HepG2 (cell line): ENCODE results near the gene ISY1. TPM values are rescaled to one million over a fixed set of nuclear protein-coding genes. Genes with fewer than 3 reads are reported as not detected.
A peak's percentile ranks its signal among the peaks of the same experiment; 100 is the strongest.

Experiments used
- CEBPG ChIP-seq: IDR thresholded peaks from 2 replicates; pipeline ENCODE4 v1.6.1; 2016
- ETV5 ChIP-seq: IDR thresholded peaks from 2 replicates; pipeline ENCODE4 v1.6.1; 2018; ENCODE audit warnings: missing biosample characterization, missing genetic modification reagents, inconsistent platforms, borderline replicate concordance
- FOXA3 ChIP-seq: IDR thresholded peaks from 2 replicates; pipeline ENCODE4 v1.6.1; 2016; ENCODE audit warnings: missing genetic modification reagents, missing compliant biosample characterization
- KAT8 ChIP-seq: IDR thresholded peaks from 2 replicates; pipeline ENCODE4 v1.6.1; 2016; ENCODE audit warnings: missing genetic modification reagents, missing compliant biosample characterization
- MIER2 ChIP-seq: IDR thresholded peaks from 2 replicates; pipeline ENCODE4 v1.6.1; 2016; ENCODE audit warnings: missing biosample characterization, missing genetic modification reagents
- PCBP2 ChIP-seq: fragments of 200-400 bp; formaldehyde crosslinking; optimal IDR thresholded peaks from 2 replicates; pipeline ENCODE3; 2018; ENCODE audit warnings: low read length, low read depth; ENCODE audit not compliant: poor library complexity, severe bottlenecking
- RAD51 ChIP-seq: fragments of 450-650 bp; IDR thresholded peaks from 2 replicates; pipeline ENCODE4 v1.6.1; 2016; ENCODE audit warnings: borderline replicate concordance
- RBM39 ChIP-seq: fragments of 200-400 bp; formaldehyde crosslinking; IDR thresholded peaks from one replicate; pipeline ENCODE4 v1.6.1; 2018; ENCODE audit warnings: antibody characterized with exemption, mild to moderate bottlenecking, low read depth, low read length; ENCODE audit not compliant: poor library complexity, severe bottlenecking
- SALL2 ChIP-seq: sonication (generic); formaldehyde crosslinking; IDR thresholded peaks from 2 replicates; pipeline ENCODE4 v1.8.1; 2023; ENCODE audit warnings: mild to moderate bottlenecking, missing genetic modification reagents, inconsistent platforms
- SP4 ChIP-seq: sonication (generic); formaldehyde crosslinking; IDR thresholded peaks from 2 replicates; pipeline ENCODE4 v1.8.1; 2023; ENCODE audit warnings: mild to moderate bottlenecking, missing genetic modification reagents
- SYNCRIP ChIP-seq: fragments of 200-400 bp; formaldehyde crosslinking; IDR thresholded peaks from 2 replicates; pipeline ENCODE4 v1.6.1; 2018; ENCODE audit warnings: mild to moderate bottlenecking, low read depth, low read length; ENCODE audit not compliant: insufficient read depth
- TOPORS ChIP-seq: sonication (generic); formaldehyde crosslinking; IDR thresholded peaks from 2 replicates; pipeline ENCODE4 v1.8.0; 2023; ENCODE audit warnings: mild to moderate bottlenecking, missing genetic modification reagents
- ZFX ChIP-seq: sonication (generic); formaldehyde crosslinking; IDR thresholded peaks from 2 replicates; pipeline ENCODE4 v1.4.0; 2020; ENCODE audit warnings: mild to moderate bottlenecking, low read depth, missing genetic modification reagents, moderate library complexity
- ZNF205 ChIP-seq: IDR thresholded peaks from 2 replicates; pipeline ENCODE4 v1.6.1; 2018; ENCODE audit warnings: missing biosample characterization, missing genetic modification reagents
- ZNF446 ChIP-seq: sonication (generic); formaldehyde crosslinking; IDR thresholded peaks from 2 replicates; pipeline ENCODE4 v1.5.0; 2020; ENCODE audit warnings: mild to moderate bottlenecking, missing genetic modification reagents
- ZNF512 ChIP-seq: sonication (generic); formaldehyde crosslinking; IDR thresholded peaks from 2 replicates; pipeline ENCODE4 v1.4.0; 2020; ENCODE audit warnings: mild to moderate bottlenecking, missing genetic modification reagents
- ZNF552 ChIP-seq: sonication (generic); formaldehyde crosslinking; IDR thresholded peaks from 2 replicates; pipeline ENCODE4 v1.9.0; 2022; ENCODE audit warnings: missing genetic modification reagents, mild to moderate bottlenecking, borderline replicate concordance
- ZNF816 ChIP-seq: sonication (generic); formaldehyde crosslinking; IDR thresholded peaks from 2 replicates; pipeline ENCODE4 v1.8.0; 2022; ENCODE audit warnings: missing genetic modification reagents, mild to moderate bottlenecking, borderline replicate concordance
- polyA plus RNA-seq, 8 experiments: library from polyadenylated mRNA; depleted of rRNA in 3 of 8; stranded (reverse) in 7 of 8; unstranded in 1 of 8; fragments of >200 nt; fragmentation: Illumina TruSeq in 4 of 8; extraction: Trizol in 4 of 8; gene quantifications; 2 replicates each; pipeline versions ENCODE4 v1.2.1 to v1.2.3, GENCODE V29; 2011 to 2016; ENCODE audit warnings: low read depth in 4 of 8, missing spikeins in 1 of 8, mixed read lengths in 1 of 8; ENCODE audit not compliant: insufficient read depth in 1 of 8
- total RNA-seq, 5 experiments: library from RNA; depleted of rRNA; stranded (reverse); fragments of >200 nt; fragmentation: Illumina TruSeq; extraction: Trizol; gene quantifications; 2 replicates each; pipeline ENCODE4 v1.2.3, GENCODE V29; 2016; ENCODE audit warnings: low read depth in 1 of 5
- TF ChIP-seq, protein P1 (sequence below): sonication (generic); formaldehyde crosslinking; IDR thresholded peaks from 2 replicates; pipeline ENCODE4 v1.4.0; 2020; ENCODE audit warnings: mild to moderate bottlenecking, missing genetic modification reagents
- TF ChIP-seq, protein P2 (sequence below): sonication (generic); formaldehyde crosslinking; IDR thresholded peaks from 2 replicates; pipeline ENCODE4 v1.9.0; 2021; ENCODE audit warnings: missing genetic modification reagents, mild to moderate bottlenecking, borderline replicate concordance
- TF ChIP-seq, protein P3 (sequence below): IDR thresholded peaks from 2 replicates; pipeline ENCODE4 v1.6.1; 2016
- TF ChIP-seq, protein P4 (sequence below): sonication (generic); formaldehyde crosslinking; IDR thresholded peaks from 2 replicates; pipeline ENCODE4 v1.4.0; 2020; ENCODE audit warnings: missing genetic modification reagents, borderline replicate concordance

The ISY1 gene
- total and polyA plus RNA-seq, 2 of the 13 experiments (the other 11 are each of a cell fraction or from before 2014, with no cell fraction given) = 21.0 to 39.1 TPM

GRCh38 chr3:129116482-129116946 lies 44.3 kb downstream of the ISY1 start (continued):
- no peak for TF ChIP-seq ZNF816
- no peak for TF ChIP-seq SP4 (CRISPR knock-in tag)
- peak; percentile 50; the same call in 1 of the 2 replicates for TF ChIP-seq ETV5 (CRISPR knock-in tag)
- no peak for TF ChIP-seq PCBP2
- 0 out of 2 replicates have a peak, but pooled peaks have one; percentile 23 for TF ChIP-seq ZNF552 (CRISPR knock-in tag)
- TF ChIP-seq ZNF446 = no peak
- TF ChIP-seq, protein P1, sequence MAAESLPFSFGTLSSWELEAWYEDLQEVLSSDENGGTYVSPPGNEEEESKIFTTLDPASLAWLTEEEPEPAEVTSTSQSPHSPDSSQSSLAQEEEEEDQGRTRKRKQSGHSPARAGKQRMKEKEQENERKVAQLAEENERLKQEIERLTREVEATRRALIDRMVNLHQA = no peak
- 0 out of 2 replicates have a peak, but pooled peaks have one; percentile 44 for TF ChIP-seq MIER2 (CRISPR knock-in tag)
- TF ChIP-seq FOXA3 (CRISPR knock-in tag) = no peak; the same call in 1 of the 2 replicates
- no peak for TF ChIP-seq KAT8
- TF ChIP-seq SALL2 = no peak
- no peak for TF ChIP-seq ZNF512
- peak; percentile 35; the same call in 1 of the 2 replicates for TF ChIP-seq ZFX
- TF ChIP-seq, protein P2, sequence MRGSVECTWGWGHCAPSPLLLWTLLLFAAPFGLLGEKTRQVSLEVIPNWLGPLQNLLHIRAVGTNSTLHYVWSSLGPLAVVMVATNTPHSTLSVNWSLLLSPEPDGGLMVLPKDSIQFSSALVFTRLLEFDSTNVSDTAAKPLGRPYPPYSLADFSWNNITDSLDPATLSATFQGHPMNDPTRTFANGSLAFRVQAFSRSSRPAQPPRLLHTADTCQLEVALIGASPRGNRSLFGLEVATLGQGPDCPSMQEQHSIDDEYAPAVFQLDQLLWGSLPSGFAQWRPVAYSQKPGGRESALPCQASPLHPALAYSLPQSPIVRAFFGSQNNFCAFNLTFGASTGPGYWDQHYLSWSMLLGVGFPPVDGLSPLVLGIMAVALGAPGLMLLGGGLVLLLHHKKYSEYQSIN (CRISPR knock-in tag) = no peak
- TF ChIP-seq, protein P3, sequence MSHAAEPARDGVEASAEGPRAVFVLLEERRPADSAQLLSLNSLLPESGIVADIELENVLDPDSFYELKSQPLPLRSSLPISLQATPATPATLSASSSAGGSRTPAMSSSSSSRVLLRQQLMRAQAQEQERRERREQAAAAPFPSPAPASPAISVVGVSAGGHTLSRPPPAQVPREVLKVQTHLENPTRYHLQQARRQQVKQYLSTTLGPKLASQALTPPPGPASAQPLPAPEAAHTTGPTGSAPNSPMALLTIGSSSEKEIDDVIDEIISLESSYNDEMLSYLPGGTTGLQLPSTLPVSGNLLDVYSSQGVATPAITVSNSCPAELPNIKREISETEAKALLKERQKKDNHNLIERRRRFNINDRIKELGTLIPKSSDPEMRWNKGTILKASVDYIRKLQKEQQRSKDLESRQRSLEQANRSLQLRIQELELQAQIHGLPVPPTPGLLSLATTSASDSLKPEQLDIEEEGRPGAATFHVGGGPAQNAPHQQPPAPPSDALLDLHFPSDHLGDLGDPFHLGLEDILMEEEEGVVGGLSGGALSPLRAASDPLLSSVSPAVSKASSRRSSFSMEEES (CRISPR knock-in tag) = no peak
- no peak for TF ChIP-seq CEBPG
- TF ChIP-seq, protein P4, sequence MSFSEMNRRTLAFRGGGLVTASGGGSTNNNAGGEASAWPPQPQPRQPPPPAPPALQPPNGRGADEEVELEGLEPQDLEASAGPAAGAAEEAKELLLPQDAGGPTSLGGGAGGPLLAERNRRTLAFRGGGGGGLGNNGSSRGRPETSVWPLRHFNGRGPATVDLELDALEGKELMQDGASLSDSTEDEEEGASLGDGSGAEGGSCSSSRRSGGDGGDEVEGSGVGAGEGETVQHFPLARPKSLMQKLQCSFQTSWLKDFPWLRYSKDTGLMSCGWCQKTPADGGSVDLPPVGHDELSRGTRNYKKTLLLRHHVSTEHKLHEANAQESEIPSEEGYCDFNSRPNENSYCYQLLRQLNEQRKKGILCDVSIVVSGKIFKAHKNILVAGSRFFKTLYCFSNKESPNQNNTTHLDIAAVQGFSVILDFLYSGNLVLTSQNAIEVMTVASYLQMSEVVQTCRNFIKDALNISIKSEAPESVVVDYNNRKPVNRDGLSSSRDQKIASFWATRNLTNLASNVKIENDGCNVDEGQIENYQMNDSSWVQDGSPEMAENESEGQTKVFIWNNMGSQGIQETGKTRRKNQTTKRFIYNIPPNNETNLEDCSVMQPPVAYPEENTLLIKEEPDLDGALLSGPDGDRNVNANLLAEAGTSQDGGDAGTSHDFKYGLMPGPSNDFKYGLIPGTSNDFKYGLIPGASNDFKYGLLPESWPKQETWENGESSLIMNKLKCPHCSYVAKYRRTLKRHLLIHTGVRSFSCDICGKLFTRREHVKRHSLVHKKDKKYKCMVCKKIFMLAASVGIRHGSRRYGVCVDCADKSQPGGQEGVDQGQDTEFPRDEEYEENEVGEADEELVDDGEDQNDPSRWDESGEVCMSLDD (CRISPR knock-in tag) = peak; percentile 67; the same call in 1 of the 2 replicates
- TF ChIP-seq RAD51 = no peak
- no peak for TF ChIP-seq RBM39
- no peak for TF ChIP-seq SYNCRIP
- no peak for TF ChIP-seq TOPORS
- no peak for TF ChIP-seq ZNF205 (CRISPR knock-in tag)
